Mononuclear cell (primary cell): ENCODE data around the gene RNF215. TPM values are rescaled to one million over a fixed set of nuclear protein-coding genes. Genes with fewer than 3 reads are reported as not detected.
"Not testable (repeated sequence)": the region's sequence is repeated elsewhere in the genome, so short reads cannot be mapped to it uniquely, and the experiment has no call there.

Experiments used
- H3K27me3 ChIP-seq: 2 replicates; pipeline ENCODE4 v1.6.0; 2011; ENCODE audit warnings: low read length, control low read depth; ENCODE audit not compliant: insufficient read depth
- H3K4me1 ChIP-seq: 2 replicates; pipeline ENCODE4 v1.5.1; 2011; ENCODE audit warnings: mild to moderate bottlenecking, low read length, control low read depth; ENCODE audit not compliant: insufficient read depth
- H3K4me3 ChIP-seq: 2 replicates; pipeline ENCODE4 v1.5.1; 2011; ENCODE audit warnings: mild to moderate bottlenecking, low read length, moderate library complexity
- H3K9me3 ChIP-seq: 2 replicates; pipeline ENCODE4 v1.5.1; 2011; ENCODE audit warnings: low read depth, mild to moderate bottlenecking, control low read depth, low read length
- total RNA-seq: library from RNA; depleted of rRNA; stranded (reverse); fragments of >200 nt; gene quantifications from one replicate; pipeline ENCODE4 v1.2.3, GENCODE V29; 2012

RNF215 gene
- total RNA-seq, 1 donor = 3.3 TPM

DNA sequence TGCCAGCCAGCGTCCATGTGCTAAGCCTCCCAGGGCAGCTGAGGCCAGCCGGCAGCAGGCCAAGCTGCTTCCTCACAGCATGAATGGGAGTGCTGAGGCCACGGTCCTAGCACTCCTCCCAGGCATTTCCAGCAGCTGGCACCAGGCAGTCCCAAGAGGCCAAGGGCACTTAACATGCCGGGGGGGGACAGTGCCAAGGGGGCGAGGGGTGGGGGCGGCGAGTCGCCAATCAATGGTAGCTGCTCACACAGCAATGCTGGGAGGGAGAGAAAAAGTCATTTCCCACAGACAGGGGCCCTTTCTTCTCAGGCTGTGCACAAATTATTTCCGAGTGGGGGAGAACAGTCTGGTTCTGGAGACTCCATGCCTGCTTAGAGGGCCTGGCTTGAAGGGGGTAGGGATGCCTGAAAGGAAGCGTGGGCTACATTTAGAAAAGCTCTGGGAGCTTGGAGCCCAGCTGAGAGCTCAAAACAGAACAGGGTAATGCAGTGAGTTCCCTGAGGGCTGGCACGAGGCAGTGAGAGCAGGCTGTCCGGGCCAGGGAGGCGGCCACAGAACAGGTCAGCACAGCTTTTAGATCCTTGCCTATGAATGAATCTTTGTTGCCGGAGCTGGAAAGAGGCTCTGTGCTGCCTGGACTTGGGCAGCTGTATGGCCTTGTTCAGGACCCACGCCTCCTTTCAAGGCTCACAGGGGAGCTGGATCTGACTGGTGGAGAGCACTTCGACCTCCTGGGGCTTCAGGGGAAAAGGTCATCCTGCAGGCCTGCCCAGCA is 46.1 kb downstream of the RNF215 start:
- Histone ChIP-seq H3K4me1 (no peaks in the 10 kb centered on the region), H3K27me3 (no peaks in the 10 kb centered on the region), H3K9me3 (no peaks in the 10 kb centered on the region), H3K4me3 (no peak overlapping the region)

- Histone ChIP-seq H3K27me3 (no peaks in the 10 kb centered on the region), H3K9me3 (no peaks in the 10 kb centered on the region), H3K4me1 (no peaks in the 10 kb centered on the region), H3K4me3 (no peak overlapping the region)
These were observed 48.4 kb downstream of the RNF215 start for GRCh38 chr22:30338802-30339201.

- H3K4me1 ChIP-seq, H3K27me3 ChIP-seq, H3K4me3 ChIP-seq, H3K9me3 ChIP-seq: not testable (repeated sequence)
These were observed 48.9 kb downstream of the RNF215 start for GRCh38 chr22:30338341-30338740.

- H3K4me3 ChIP-seq = no peak overlapping the region
- H3K9me3 ChIP-seq = no peaks in the 10 kb centered on the region
- no peaks in the 10 kb centered on the region for H3K27me3 ChIP-seq
- H3K4me1 ChIP-seq = no peaks in the 10 kb centered on the region
These were observed 49.8 kb downstream of the RNF215 start for GRCh38 chr22:30337461-30337778.

DNA sequence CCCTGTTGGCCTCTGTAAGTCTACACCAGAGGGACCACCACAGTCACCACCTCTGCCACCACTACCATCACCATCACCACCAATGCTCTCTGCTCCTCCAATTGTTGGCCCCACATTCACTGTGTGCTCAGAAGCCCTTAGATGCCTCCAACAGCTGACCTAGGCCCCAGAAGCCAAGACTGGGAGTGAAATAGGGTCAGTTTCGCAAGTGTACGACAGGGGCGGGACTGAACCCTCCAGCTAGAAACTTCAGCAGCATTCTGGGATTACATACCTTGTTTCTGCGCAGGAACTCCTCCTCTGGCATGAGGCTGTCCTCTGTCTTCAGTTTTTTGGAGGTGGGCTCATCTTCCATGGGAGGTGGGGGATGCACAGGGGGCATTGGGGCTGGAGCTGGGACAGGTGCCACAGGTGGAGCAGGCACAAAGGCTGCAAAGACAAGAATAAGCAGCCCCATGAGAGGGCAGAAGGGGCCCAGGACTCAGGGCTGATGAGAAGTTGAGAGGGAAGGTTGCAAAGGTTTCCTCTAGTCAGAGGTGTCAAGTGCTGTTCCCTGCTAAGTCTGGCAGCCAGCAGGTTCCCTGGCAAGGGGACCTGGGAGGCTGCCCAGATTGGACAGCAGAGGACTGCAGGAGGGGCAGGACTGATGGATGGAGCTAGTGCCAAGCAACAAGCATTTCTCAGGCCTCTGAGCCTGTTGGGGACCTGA is 50.3 kb downstream of the RNF215 start:
- no peaks in the 10 kb centered on the region for H3K27me3 ChIP-seq
- H3K4me3 ChIP-seq = no peak overlapping the region
- no peaks in the 10 kb centered on the region for H3K9me3 ChIP-seq
- H3K4me1 ChIP-seq = no peaks in the 10 kb centered on the region

- Histone ChIP-seq H3K4me1 (no peaks in the 10 kb centered on the region), H3K9me3 (no peaks in the 10 kb centered on the region), H3K4me3 (no peak overlapping the region), H3K27me3 (no peaks in the 10 kb centered on the region)
These were observed 52.0 kb downstream of the RNF215 start for GRCh38 chr22:30335236-30335635.

- no peaks in the 10 kb centered on the region for H3K27me3 ChIP-seq
These were observed 52.6 kb downstream of the RNF215 start for GRCh38 chr22:30334646-30335045.

DNA sequence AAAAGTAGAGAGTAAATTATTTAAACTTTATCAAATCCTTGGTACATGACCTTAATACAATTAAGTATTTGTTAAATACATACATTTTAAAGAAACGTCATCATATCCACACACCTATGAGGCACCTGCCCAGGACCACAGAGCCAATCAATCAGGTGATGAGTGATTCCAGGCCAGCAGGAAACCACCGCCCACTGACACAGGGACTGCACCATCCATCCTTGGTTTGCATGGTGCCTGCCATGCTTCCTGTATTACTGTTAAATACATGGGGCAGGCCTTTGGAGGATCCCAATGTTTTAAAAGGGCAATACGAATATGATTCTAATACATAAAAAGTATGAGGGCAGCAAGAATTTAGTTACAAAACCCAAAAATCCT is 53.5 kb downstream of the RNF215 start:
- Histone ChIP-seq H3K4me1 (no peaks in the 10 kb centered on the region), H3K4me3 (no peak overlapping the region), H3K27me3 (no peaks in the 10 kb centered on the region), H3K9me3 (no peaks in the 10 kb centered on the region)

More at GRCh38 chr22:30334646-30335045, 52.6 kb downstream of the RNF215 start:
- Histone ChIP-seq H3K4me1 (no peaks in the 10 kb centered on the region), H3K4me3 (no peak overlapping the region), H3K9me3 (no peaks in the 10 kb centered on the region)

GRCh38 chr22:30332994-30333706 is 54.1 kb downstream of the RNF215 start:
- H3K4me3 ChIP-seq = no peak overlapping the region
- no peaks in the 10 kb centered on the region for H3K9me3 ChIP-seq
- H3K4me1 ChIP-seq = no peaks in the 10 kb centered on the region
- H3K27me3 ChIP-seq = no peaks in the 10 kb centered on the region

- peaks cover 2% of the 10 kb centered on the region for H3K4me1 ChIP-seq
- H3K9me3 ChIP-seq = no peaks in the 10 kb centered on the region
- no peak overlapping the region for H3K4me3 ChIP-seq
- H3K27me3 ChIP-seq = no peaks in the 10 kb centered on the region
These were observed 54.7 kb downstream of the RNF215 start for GRCh38 chr22:30332551-30332950.

Other genes with a start within 250 kb of the RNF215 start
- gene LIF, start 140.7 kb downstream of the RNF215 start, total RNA-seq = 4.2 TPM
- gene OSM, start 120.6 kb downstream of the RNF215 start, total RNA-seq = 240 TPM
- 4.6 TPM for gene CASTOR1, start 97.9 kb downstream of the RNF215 start, total RNA-seq
- gene TBC1D10A, start 60.5 kb downstream of the RNF215 start, total RNA-seq = 36.0 TPM
- 94.3 TPM for gene SF3A1, start 30.5 kb downstream of the RNF215 start, total RNA-seq
- gene CCDC157, start 30.4 kb downstream of the RNF215 start, total RNA-seq = 4.9 TPM
- 15.5 TPM for gene SEC14L2, start 9.6 kb upstream of the RNF215 start, total RNA-seq
- gene MTFP1, start 38.4 kb upstream of the RNF215 start, total RNA-seq = 24.5 TPM
- not detected for gene SEC14L3, start 84.6 kb upstream of the RNF215 start, total RNA-seq
- gene SEC14L4, start 118.3 kb upstream of the RNF215 start, total RNA-seq = not detected
- gene SEC14L6, start 159.3 kb upstream of the RNF215 start, total RNA-seq = not detected
- gene GAL3ST1, start 187.3 kb upstream of the RNF215 start, total RNA-seq = 0.10 TPM
- 21.8 TPM for gene PES1, start 204.5 kb upstream of the RNF215 start, total RNA-seq
- 8.7 TPM for gene TCN2, start 219.8 kb upstream of the RNF215 start, total RNA-seq
- 4.4 TPM for gene SLC35E4, start 248.4 kb upstream of the RNF215 start, total RNA-seq